AG04450 (cell line): ENCODE results near the gene TSPAN14. TPM values are rescaled to one million over a fixed set of nuclear protein-coding genes. Genes with fewer than 3 reads are reported as not detected.

Source experiments
- CTCF ChIA-PET: fragments of 300-600, 350-600 bp; formaldehyde crosslinking; extraction: SDS; loops from one replicate; lab custom pipeline; 2022; ENCODE audit warnings: antibody characterized with exemption, inconsistent platforms; lab: Charles Lee
- POLR2A ChIA-PET: fragments of 350-600 bp; formaldehyde crosslinking; extraction: SDS; loops from one replicate; lab custom pipeline; 2021; ENCODE audit warnings: antibody characterized with exemption, inconsistent platforms; lab: Yijun Ruan, JAX
- DNase-seq: peaks from one replicate; pipeline ENCODE4 v3.0.0-alpha.2; 2011; ENCODE audit warnings: low read depth, low spot score
- H3K27ac ChIP-seq: one replicate; pipeline ENCODE4 v1.5.1; 2012; ENCODE audit warnings: low read depth, low read length, control low read depth
- H3K27me3 ChIP-seq: one replicate; pipeline ENCODE4 v1.6.0; 2012; ENCODE audit warnings: low read length; ENCODE audit not compliant: control insufficient read depth, insufficient read depth
- H3K4me3 ChIP-seq: 2 replicates; pipeline ENCODE4 v1.5.1; 2011; ENCODE audit warnings: mild to moderate bottlenecking, low read depth, low read length, control low read depth
- H3K9me3 ChIP-seq: 2 replicates; pipeline ENCODE4 v1.5.1; 2012; ENCODE audit warnings: low read length; ENCODE audit not compliant: control insufficient read depth, insufficient read depth
- CTCF ChIP-seq: IDR thresholded peaks from 2 replicates; pipeline ENCODE4 v1.5.1; 2011; ENCODE audit warnings: low read depth, low read length, control low read depth, inconsistent platforms
- polyA plus RNA-seq: library from polyadenylated mRNA; depleted of rRNA; stranded (reverse); fragments of >200 nt; gene quantifications from 2 replicates; pipeline ENCODE4 v1.2.3, GENCODE V29; 2011

Gene TSPAN14
- polyA plus RNA-seq, 1 experiment: 27.3 TPM

- no peak overlapping the region for H3K27ac ChIP-seq
Measured at GRCh38 chr10:80484243-80484642, 30.1 kb downstream of the TSPAN14 start.

GRCh38 chr10:80484676-80485075 lies 30.6 kb downstream of the TSPAN14 start:
- Histone ChIP-seq H3K27ac (no peak overlapping the region), H3K27me3 (no peaks in the 10 kb centered on the region), H3K4me3 (no peak overlapping the region), H3K9me3 (no peaks in the 10 kb centered on the region)
- CTCF ChIA-PET: interaction anchor here (0.5 to 2.0 kb wide), 2 partner anchors 21 to 26 kb away, joined by 3 to 10 read pairs; no protein-coding TSS in a partner anchor
- POLR2A ChIA-PET: no interaction called here
- TF ChIP-seq CTCF: no peak
- no peak for DNase-seq

More at GRCh38 chr10:80484243-80484642, 30.1 kb downstream of the TSPAN14 start:
- Histone ChIP-seq H3K4me3 (no peak overlapping the region), H3K27me3 (no peaks in the 10 kb centered on the region), H3K9me3 (no peaks in the 10 kb centered on the region)
- no peak for DNase-seq
- no peak for TF ChIP-seq CTCF
- ChIA-PET POLR2A (no interaction called here), CTCF (no interaction called here)

GRCh38 chr10:80485076-80485945 lies 31.2 kb downstream of the TSPAN14 start:
- DNase-seq: no peak
- Histone ChIP-seq H3K27me3 (no peaks in the 10 kb centered on the region), H3K27ac (no peak overlapping the region), H3K9me3 (no peaks in the 10 kb centered on the region), H3K4me3 (no peak overlapping the region)
- ChIA-PET POLR2A (no interaction called here), CTCF (interaction anchor here (0.5 to 2.0 kb wide), 2 partner anchors 20 to 27 kb away, joined by 3 to 10 read pairs; no protein-coding TSS in a partner anchor)
- TF ChIP-seq CTCF: no peak

- no peak for DNase-seq
- Histone ChIP-seq H3K27me3 (no peaks in the 10 kb centered on the region), H3K9me3 (no peaks in the 10 kb centered on the region), H3K27ac (no peak overlapping the region), H3K4me3 (no peak overlapping the region)
- ChIA-PET POLR2A (no interaction called here), CTCF (interaction anchor here (2.0 kb wide), 1 partner anchor 19 kb away, joined by 10 read pairs; no protein-coding TSS in a partner anchor)
- TF ChIP-seq CTCF: no peak
Measured at GRCh38 chr10:80485946-80486764, 32.0 kb downstream of the TSPAN14 start.
